ENCODE data around the gene SCPEP1.

DNA sequence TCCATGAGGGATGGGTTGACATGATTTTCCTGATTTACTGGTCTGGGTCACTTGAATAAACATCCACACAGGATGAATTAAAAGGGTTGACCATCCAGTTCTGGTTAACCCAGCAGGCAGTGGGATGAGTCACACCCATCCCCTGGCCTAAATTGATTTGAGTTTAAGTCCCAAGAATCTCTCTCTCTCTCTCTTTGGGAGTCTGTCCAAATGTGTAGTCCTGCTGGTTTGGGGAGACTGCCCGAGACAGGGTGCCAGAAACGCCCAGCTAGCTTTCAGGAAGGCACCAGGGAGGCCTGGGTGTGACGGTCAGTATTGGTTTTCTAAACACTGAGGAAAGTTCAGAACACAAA is 38.8 kb downstream of the SCPEP1 start:
- TF ChIP-seq, protein P1, sequence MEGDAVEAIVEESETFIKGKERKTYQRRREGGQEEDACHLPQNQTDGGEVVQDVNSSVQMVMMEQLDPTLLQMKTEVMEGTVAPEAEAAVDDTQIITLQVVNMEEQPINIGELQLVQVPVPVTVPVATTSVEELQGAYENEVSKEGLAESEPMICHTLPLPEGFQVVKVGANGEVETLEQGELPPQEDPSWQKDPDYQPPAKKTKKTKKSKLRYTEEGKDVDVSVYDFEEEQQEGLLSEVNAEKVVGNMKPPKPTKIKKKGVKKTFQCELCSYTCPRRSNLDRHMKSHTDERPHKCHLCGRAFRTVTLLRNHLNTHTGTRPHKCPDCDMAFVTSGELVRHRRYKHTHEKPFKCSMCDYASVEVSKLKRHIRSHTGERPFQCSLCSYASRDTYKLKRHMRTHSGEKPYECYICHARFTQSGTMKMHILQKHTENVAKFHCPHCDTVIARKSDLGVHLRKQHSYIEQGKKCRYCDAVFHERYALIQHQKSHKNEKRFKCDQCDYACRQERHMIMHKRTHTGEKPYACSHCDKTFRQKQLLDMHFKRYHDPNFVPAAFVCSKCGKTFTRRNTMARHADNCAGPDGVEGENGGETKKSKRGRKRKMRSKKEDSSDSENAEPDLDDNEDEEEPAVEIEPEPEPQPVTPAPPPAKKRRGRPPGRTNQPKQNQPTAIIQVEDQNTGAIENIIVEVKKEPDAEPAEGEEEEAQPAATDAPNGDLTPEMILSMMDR (IDR thresholded peaks at IDR 0.05; ENCODE audit: poor library complexity, severe bottlenecking) = no peak
- TF ChIP-seq POLR2AphosphoS5 (IDR thresholded peaks at IDR 0.05) = no peak
- no peak for TF ChIP-seq RAD21 (conservative IDR thresholded peaks at IDR 0.05)
- TF ChIP-seq TAF1 (IDR thresholded peaks at IDR 0.05; ENCODE audit: low read depth) = no peak
- no peak for TF ChIP-seq EZH2 (IDR thresholded peaks at IDR 0.05; ENCODE audit: borderline replicate concordance, insufficient read depth, low read length, poor library complexity, severe bottlenecking)
